MM.1S (cell line): ENCODE results near the gene HIBADH.

Experiments
- DNase-seq: peaks from one replicate; pipeline ENCODE4 v3.0.0-alpha.2; 2015
- H2AFZ ChIP-seq: fragments of 300-600 bp; sonication (generic); 2 replicates; pipeline ENCODE4 v1.6.0; 2016; ENCODE audit warnings: antibody characterized with exemption, low read length
- H3F3A ChIP-seq: fragments of 300-600 bp; sonication (generic); 2 replicates; pipeline ENCODE4 v1.6.1; 2016; ENCODE audit warnings: mild to moderate bottlenecking, antibody characterized with exemption, low read length, moderate library complexity, mixed read lengths; ENCODE audit not compliant: insufficient read depth
- H3K27ac ChIP-seq: fragments of 300-600 bp; sonication (generic); 2 replicates; pipeline ENCODE4 v1.5.1; 2016; ENCODE audit warnings: mild to moderate bottlenecking, low read length
- H3K27me3 ChIP-seq: fragments of 300-600 bp; sonication (generic); replicated peaks from 2 replicates; pipeline ENCODE4 v1.6.0; 2016; ENCODE audit warnings: low read length; ENCODE audit not compliant: insufficient read depth
- H3K36me3 ChIP-seq: fragments of 300-600 bp; sonication (generic); replicated peaks from 2 replicates; pipeline ENCODE4 v1.6.1; 2016; ENCODE audit warnings: mild to moderate bottlenecking, low read length, mixed read lengths; ENCODE audit not compliant: insufficient read depth
- H3K4me1 ChIP-seq: fragments of 300-600 bp; sonication (generic); 2 replicates; pipeline ENCODE4 v1.6.1; 2016; ENCODE audit warnings: low read length, mixed read lengths
- H3K4me2 ChIP-seq: fragments of 300-600 bp; sonication (generic); 2 replicates; pipeline ENCODE4 v1.6.0; 2016; ENCODE audit warnings: low read depth, low read length
- H3K4me3 ChIP-seq: fragments of 300-600 bp; sonication (generic); 2 replicates; pipeline ENCODE4 v1.5.1; 2016; ENCODE audit warnings: low read length, mixed read lengths
- H3K79me2 ChIP-seq: fragments of 300-600 bp; sonication (generic); 2 replicates; pipeline ENCODE4 v1.6.1; 2016; ENCODE audit warnings: mixed run types, low read length, mixed read lengths
- H3K9ac ChIP-seq: fragments of 300-600 bp; sonication (generic); 2 replicates; pipeline ENCODE4 v1.6.1; 2016; ENCODE audit warnings: low read length, mixed read lengths
- H3K9me2 ChIP-seq: fragments of 300-600 bp; sonication (generic); replicated peaks from 2 replicates; pipeline ENCODE4 v1.6.1; 2016; ENCODE audit warnings: mild to moderate bottlenecking, low read length, mixed read lengths; ENCODE audit not compliant: insufficient read depth
- H3K9me3 ChIP-seq: fragments of 300-600 bp; sonication (generic); replicated peaks from 2 replicates; pipeline ENCODE4 v1.6.1; 2016; ENCODE audit warnings: mild to moderate bottlenecking, low read length, mixed read lengths; ENCODE audit not compliant: insufficient read depth
- H4K20me1 ChIP-seq: fragments of 300-600 bp; sonication (generic); 2 replicates; pipeline ENCODE4 v1.6.1; 2016; ENCODE audit warnings: mild to moderate bottlenecking, low read length, moderate library complexity, mixed read lengths; ENCODE audit not compliant: insufficient read depth
- EZH2 ChIP-seq: fragments of 300-600 bp; sonication (generic); optimal IDR thresholded peaks from 2 replicates; pipeline ENCODE3; 2017; ENCODE audit warnings: low read depth, mild to moderate bottlenecking, antibody characterized with exemption, low read length, mixed read lengths
- EZH2phosphoT487 ChIP-seq: fragments of 300-600 bp; sonication (generic); IDR thresholded peaks from 2 replicates; pipeline ENCODE4 v1.6.1; 2018; ENCODE audit warnings: antibody characterized with exemption, low read length
- TF ChIP-seq, protein P1 (sequence below): fragments of 300-600 bp; sonication (generic); IDR thresholded peaks from 2 replicates; pipeline ENCODE4 v1.5.1; 2016; ENCODE audit warnings: antibody characterized with exemption, low read length, mixed read lengths

Gene HIBADH

DNA sequence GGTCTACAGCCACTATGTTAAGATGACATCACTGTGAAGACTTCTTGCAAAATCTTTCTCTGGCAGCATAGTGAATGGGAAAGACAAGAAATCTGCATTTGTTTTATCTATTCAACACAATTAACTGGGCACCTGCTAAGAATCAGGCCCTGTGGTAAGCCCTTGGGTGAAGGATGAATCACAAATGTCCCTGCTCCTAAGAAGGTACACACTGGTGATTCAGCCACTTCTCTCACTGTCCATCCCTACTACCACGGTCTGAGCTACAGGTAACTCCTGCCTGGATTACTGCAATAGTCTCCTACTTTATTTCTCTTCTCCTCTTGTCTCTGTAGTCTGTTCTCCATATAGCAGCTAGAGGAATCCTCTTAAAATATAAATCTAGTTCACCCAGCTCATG, 116.1 kb downstream of the HIBADH start:
- no peak for DNase-seq
- Histone ChIP-seq H3K27ac (no peak overlapping the region), H3K4me3 (no peak overlapping the region), H3K4me2 (no peak overlapping the region), H3K27me3 (no peaks in the 10 kb centered on the region), H3K9me2 (no peaks in the 10 kb centered on the region), H3K4me1 (no peaks in the 10 kb centered on the region), H4K20me1 (no peaks in the 10 kb centered on the region), H3F3A (no peaks in the 10 kb centered on the region), H3K9ac (no peak overlapping the region), H3K79me2 (no peaks in the 10 kb centered on the region), H2AFZ (no peak overlapping the region), H3K9me3 (no peaks in the 10 kb centered on the region), H3K36me3 (no peaks in the 10 kb centered on the region)
- no peak for TF ChIP-seq EZH2phosphoT487
- no peak for TF ChIP-seq EZH2
- TF ChIP-seq, protein P1, sequence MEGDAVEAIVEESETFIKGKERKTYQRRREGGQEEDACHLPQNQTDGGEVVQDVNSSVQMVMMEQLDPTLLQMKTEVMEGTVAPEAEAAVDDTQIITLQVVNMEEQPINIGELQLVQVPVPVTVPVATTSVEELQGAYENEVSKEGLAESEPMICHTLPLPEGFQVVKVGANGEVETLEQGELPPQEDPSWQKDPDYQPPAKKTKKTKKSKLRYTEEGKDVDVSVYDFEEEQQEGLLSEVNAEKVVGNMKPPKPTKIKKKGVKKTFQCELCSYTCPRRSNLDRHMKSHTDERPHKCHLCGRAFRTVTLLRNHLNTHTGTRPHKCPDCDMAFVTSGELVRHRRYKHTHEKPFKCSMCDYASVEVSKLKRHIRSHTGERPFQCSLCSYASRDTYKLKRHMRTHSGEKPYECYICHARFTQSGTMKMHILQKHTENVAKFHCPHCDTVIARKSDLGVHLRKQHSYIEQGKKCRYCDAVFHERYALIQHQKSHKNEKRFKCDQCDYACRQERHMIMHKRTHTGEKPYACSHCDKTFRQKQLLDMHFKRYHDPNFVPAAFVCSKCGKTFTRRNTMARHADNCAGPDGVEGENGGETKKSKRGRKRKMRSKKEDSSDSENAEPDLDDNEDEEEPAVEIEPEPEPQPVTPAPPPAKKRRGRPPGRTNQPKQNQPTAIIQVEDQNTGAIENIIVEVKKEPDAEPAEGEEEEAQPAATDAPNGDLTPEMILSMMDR = no peak

- Histone ChIP-seq H3K4me3 (no peak overlapping the region), H3K79me2 (no peaks in the 10 kb centered on the region)
- TF ChIP-seq, protein P1 = no peak
- TF ChIP-seq EZH2 (no peak), EZH2phosphoT487 (no peak)
Observed at GRCh38 chr7:27535795-27536194, 126.9 kb downstream of the HIBADH start.

GRCh38 chr7:27533652-27534081, 129.0 kb downstream of the HIBADH start:
- no peaks in the 10 kb centered on the region for H4K20me1 ChIP-seq
- H3K79me2 ChIP-seq = no peaks in the 10 kb centered on the region
- no peak overlapping the region for H3K27ac ChIP-seq
- no peak overlapping the region for H3K9ac ChIP-seq
- no peak overlapping the region for H2AFZ ChIP-seq
- no peak overlapping the region for H3K4me3 ChIP-seq
- TF ChIP-seq, protein P1 = no peak
- no peak for TF ChIP-seq EZH2
- TF ChIP-seq EZH2phosphoT487 = no peak
- DNase-seq = no peak
- no peaks in the 10 kb centered on the region for H3K4me1 ChIP-seq
- no peaks in the 10 kb centered on the region for H3K9me2 ChIP-seq
- H3K36me3 ChIP-seq = no peaks in the 10 kb centered on the region
- no peak overlapping the region for H3K4me2 ChIP-seq
- no peaks in the 10 kb centered on the region for H3F3A ChIP-seq
- H3K9me3 ChIP-seq = no peaks in the 10 kb centered on the region
- no peaks in the 10 kb centered on the region for H3K27me3 ChIP-seq

More at GRCh38 chr7:27535795-27536194, 126.9 kb downstream of the HIBADH start:
- Histone ChIP-seq H3K9ac (no peak overlapping the region), H3K4me2 (no peak overlapping the region), H3K9me2 (no peaks in the 10 kb centered on the region), H2AFZ (no peak overlapping the region), H3K27ac (no peak overlapping the region), H3K27me3 (no peaks in the 10 kb centered on the region), H4K20me1 (no peaks in the 10 kb centered on the region), H3K9me3 (no peaks in the 10 kb centered on the region), H3K4me1 (no peaks in the 10 kb centered on the region), H3K36me3 (no peaks in the 10 kb centered on the region), H3F3A (no peaks in the 10 kb centered on the region)
- DNase-seq = no peak
